ENCODE results near the gene IFI16. TPM values are rescaled to one million over a fixed set of nuclear protein-coding genes. Genes with fewer than 3 reads are reported as not detected.

The IFI16 gene
- total and polyA plus RNA-seq, 8 donors: 3.1 to 29.0 (median 12.3) TPM

- TF ChIP-seq, protein P1, sequence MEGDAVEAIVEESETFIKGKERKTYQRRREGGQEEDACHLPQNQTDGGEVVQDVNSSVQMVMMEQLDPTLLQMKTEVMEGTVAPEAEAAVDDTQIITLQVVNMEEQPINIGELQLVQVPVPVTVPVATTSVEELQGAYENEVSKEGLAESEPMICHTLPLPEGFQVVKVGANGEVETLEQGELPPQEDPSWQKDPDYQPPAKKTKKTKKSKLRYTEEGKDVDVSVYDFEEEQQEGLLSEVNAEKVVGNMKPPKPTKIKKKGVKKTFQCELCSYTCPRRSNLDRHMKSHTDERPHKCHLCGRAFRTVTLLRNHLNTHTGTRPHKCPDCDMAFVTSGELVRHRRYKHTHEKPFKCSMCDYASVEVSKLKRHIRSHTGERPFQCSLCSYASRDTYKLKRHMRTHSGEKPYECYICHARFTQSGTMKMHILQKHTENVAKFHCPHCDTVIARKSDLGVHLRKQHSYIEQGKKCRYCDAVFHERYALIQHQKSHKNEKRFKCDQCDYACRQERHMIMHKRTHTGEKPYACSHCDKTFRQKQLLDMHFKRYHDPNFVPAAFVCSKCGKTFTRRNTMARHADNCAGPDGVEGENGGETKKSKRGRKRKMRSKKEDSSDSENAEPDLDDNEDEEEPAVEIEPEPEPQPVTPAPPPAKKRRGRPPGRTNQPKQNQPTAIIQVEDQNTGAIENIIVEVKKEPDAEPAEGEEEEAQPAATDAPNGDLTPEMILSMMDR (IDR thresholded peaks at IDR 0.05): no peak
- no peak for FAIRE-seq
- Histone ChIP-seq H3K9me3 (no peaks in the 10 kb centered on the region), H3K4me1 (no peaks in the 10 kb centered on the region), H3K27ac (no peak overlapping the region), H3K27me3 (no peaks in the 10 kb centered on the region), H3K4me3 (no peak overlapping the region), H3K36me3 (no peaks in the 10 kb centered on the region)
- no peak for ATAC-seq
- no peak for DNase-seq
- intact Hi-C loops (cut with DNase I): no loop called here
These were observed 36.9 kb upstream of the IFI16 start for GRCh38 chr1:158972841-158973240.

- no peak for ATAC-seq
- no peak for FAIRE-seq
- Histone ChIP-seq H3K9me3 (no peaks in the 10 kb centered on the region), H3K27ac (no peak overlapping the region), H3K36me3 (no peaks in the 10 kb centered on the region), H3K4me1 (no peaks in the 10 kb centered on the region), H3K27me3 (no peaks in the 10 kb centered on the region), H3K4me3 (no peak overlapping the region)
- DNase-seq: no peak
- WGBS, 2 donors: 22 to 25% methylated on average over 4 of the region's 4 CpGs
- intact Hi-C loops (cut with DNase I): no loop called here
- TF ChIP-seq, protein P1 (IDR thresholded peaks at IDR 0.05): no peak
These were observed 33.5 kb upstream of the IFI16 start for GRCh38 chr1:158976219-158976618.

DNA sequence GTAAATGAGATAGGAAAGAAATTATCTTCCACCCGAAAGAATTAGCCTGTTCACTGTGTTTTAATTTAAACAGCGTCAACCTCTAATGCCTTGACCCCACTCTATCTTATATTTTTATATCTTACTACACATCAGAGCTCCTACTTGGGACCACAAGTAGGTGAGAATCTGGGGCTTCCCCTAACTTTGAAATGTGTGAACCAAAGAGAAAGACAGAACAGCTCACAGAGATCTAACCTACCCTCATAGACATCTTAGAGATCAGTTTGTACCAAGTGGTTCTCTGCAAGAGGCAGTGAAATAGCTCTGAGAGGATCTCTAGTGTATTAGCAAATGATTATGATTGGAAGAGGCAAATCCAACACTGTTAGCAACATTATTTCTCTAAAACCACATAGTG, 31.0 kb upstream of the IFI16 start:
- Histone ChIP-seq H3K4me1 (no peaks in the 10 kb centered on the region), H3K36me3 (no peaks in the 10 kb centered on the region), H3K4me3 (no peak overlapping the region), H3K27me3 (no peaks in the 10 kb centered on the region), H3K27ac (no peak overlapping the region), H3K9me3 (no peaks in the 10 kb centered on the region)
- 45 to 74% methylated on average over 2 of the region's 2 CpGs for WGBS, 2 donors
- DNase-seq (no peak), FAIRE-seq (no peak), ATAC-seq (no peak)
- TF ChIP-seq, protein P1 (IDR thresholded peaks at IDR 0.05): no peak
- intact Hi-C loops (cut with DNase I): no loop called here

DNA sequence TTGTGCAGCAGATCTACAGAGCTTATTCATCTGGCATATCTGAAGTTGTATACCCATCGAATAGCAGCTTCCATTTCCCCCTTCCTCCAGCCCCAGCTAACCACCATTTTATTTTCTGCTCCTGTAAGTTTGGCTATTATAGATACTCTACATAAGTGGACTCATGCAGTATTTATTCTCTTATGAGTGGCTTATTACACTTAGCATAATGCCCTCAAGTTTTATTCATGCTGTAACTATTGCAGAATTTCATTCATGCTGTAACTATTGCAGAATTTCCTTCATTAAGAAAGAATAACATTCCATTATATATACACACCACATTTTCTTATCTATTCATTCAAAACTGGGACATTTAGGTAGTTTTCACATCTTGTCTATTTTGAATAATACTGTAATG, 30.5 kb upstream of the IFI16 start:
- H3K9me3 ChIP-seq: no peaks in the 10 kb centered on the region
- TF ChIP-seq, protein P1 (IDR thresholded peaks at IDR 0.05): no peak
- H3K27ac ChIP-seq: no peak overlapping the region
- H3K36me3 ChIP-seq: no peaks in the 10 kb centered on the region
- FAIRE-seq (no peak), DNase-seq (no peak), ATAC-seq (no peak)
- H3K27me3 ChIP-seq: no peaks in the 10 kb centered on the region
- WGBS, 2 donors: 14 to 23% methylated on average over 1 of the region's 1 CpG
- no peaks in the 10 kb centered on the region for H3K4me1 ChIP-seq
- intact Hi-C loops (cut with DNase I): no loop called here
- no peak overlapping the region for H3K4me3 ChIP-seq

DNA sequence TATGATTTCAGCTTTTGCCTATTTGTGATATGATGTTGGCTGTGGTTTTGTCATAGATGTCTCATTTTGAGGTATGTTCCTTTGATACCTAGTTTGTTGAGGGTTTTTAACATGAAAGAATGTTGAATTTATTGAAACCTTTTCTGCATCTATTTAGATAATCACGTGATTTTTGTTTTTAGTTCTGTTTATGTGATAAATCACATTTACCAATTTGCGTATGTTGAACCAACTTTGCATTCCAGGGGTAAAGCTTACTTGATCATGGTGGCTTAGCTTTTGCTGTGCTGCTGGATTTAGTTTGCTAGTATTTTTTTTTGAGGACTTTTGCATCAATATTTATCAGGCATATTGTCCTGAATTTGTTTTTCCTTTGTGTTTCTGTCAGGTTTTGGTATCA, 26.5 kb upstream of the IFI16 start:
- FAIRE-seq (no peak), ATAC-seq (no peak), DNase-seq (no peak)
- 51 to 65% methylated on average over 2 of the region's 2 CpGs for WGBS, 2 donors
- H3K27ac ChIP-seq: no peak overlapping the region
- no peaks in the 10 kb centered on the region for H3K4me1 ChIP-seq
- no peak overlapping the region for H3K4me3 ChIP-seq
- TF ChIP-seq, protein P1 (IDR thresholded peaks at IDR 0.05): no peak
- no peaks in the 10 kb centered on the region for H3K36me3 ChIP-seq
- no peaks in the 10 kb centered on the region for H3K27me3 ChIP-seq
- no peaks in the 10 kb centered on the region for H3K9me3 ChIP-seq
- intact Hi-C loops (cut with DNase I): no loop called here
